OCI-LY1 (cell line): ENCODE data around the gene HEY2.
A peak's percentile ranks its signal among the peaks of the same experiment; 100 is the strongest.

ENCODE experiments used
- H2AFZ ChIP-seq: fragments of 200-600 bp; sonication (generic), shearing (Covaris generic); 2 replicates; pipeline ENCODE4 v1.6.0; 2014; ENCODE audit warnings: antibody characterized with exemption, mild to moderate bottlenecking, low read length
- H3F3A ChIP-seq: fragments of 200-600 bp; sonication (generic), shearing (Covaris generic); 2 replicates; pipeline ENCODE4 v1.6.0; 2014; ENCODE audit warnings: mild to moderate bottlenecking, antibody characterized with exemption, low read length, moderate library complexity; ENCODE audit not compliant: insufficient read depth
- H3K27ac ChIP-seq: fragments of 200-600 bp; sonication (generic); 2 replicates; pipeline ENCODE4 v1.5.1; 2014; ENCODE audit warnings: low read length, mixed run types, mild to moderate bottlenecking, low read depth; ENCODE audit not compliant: poor library complexity, severe bottlenecking
- H3K27me3 ChIP-seq: fragments of 200-600 bp; sonication (generic); 2 replicates; pipeline ENCODE4 v1.6.0; 2014; ENCODE audit warnings: antibody characterized with exemption, mild to moderate bottlenecking, low read length, moderate library complexity; ENCODE audit not compliant: insufficient read depth
- H3K36me3 ChIP-seq: fragments of 200-600 bp; sonication (generic); 2 replicates; pipeline ENCODE4 v1.6.1; 2014; ENCODE audit warnings: mild to moderate bottlenecking, antibody characterized with exemption, low read length, moderate library complexity, mixed read lengths; ENCODE audit not compliant: insufficient read depth
- H3K4me1 ChIP-seq: fragments of 200-600 bp; sonication (generic); 2 replicates; pipeline ENCODE4 v1.5.1; 2014; ENCODE audit warnings: mild to moderate bottlenecking, low read length, moderate library complexity; ENCODE audit not compliant: insufficient read depth, severe bottlenecking
- H3K4me2 ChIP-seq: fragments of 200-600 bp; sonication (generic), shearing (Covaris generic); 2 replicates; pipeline ENCODE4 v1.6.1; 2014; ENCODE audit warnings: low read length
- H3K4me3 ChIP-seq: fragments of 200-600 bp; sonication (generic); 2 replicates; pipeline ENCODE4 v1.5.1; 2014; ENCODE audit warnings: low read length, low read depth, mild to moderate bottlenecking, mixed read lengths; ENCODE audit not compliant: poor library complexity, severe bottlenecking
- H3K79me2 ChIP-seq: fragments of 200-600 bp; shearing (Covaris generic); 2 replicates; pipeline ENCODE4 v1.6.1; 2016; ENCODE audit warnings: mixed run types, low read length, mixed read lengths; ENCODE audit not compliant: insufficient read depth
- H3K9ac ChIP-seq: fragments of 200-600 bp; sonication (generic), shearing (Covaris generic); 2 replicates; pipeline ENCODE4 v1.6.1; 2014; ENCODE audit warnings: mild to moderate bottlenecking, low read length, mixed read lengths
- H3K9me2 ChIP-seq: fragments of 200-600 bp; sonication (generic), shearing (Covaris generic); 2 replicates; pipeline ENCODE4 v1.6.1; 2014; ENCODE audit warnings: low read depth, mild to moderate bottlenecking, low read length, mixed read lengths
- H3K9me3 ChIP-seq: fragments of 200-600 bp; shearing (Covaris generic); 2 replicates; pipeline ENCODE4 v1.6.1; 2014; ENCODE audit warnings: low read length, mixed read lengths
- H4K20me1 ChIP-seq: fragments of 200-600 bp; sonication (generic), shearing (Covaris generic); 2 replicates; pipeline ENCODE4 v1.6.0; 2016; ENCODE audit warnings: mild to moderate bottlenecking, low read length; ENCODE audit not compliant: insufficient read depth
- EZH2 ChIP-seq: fragments of 200-600 bp; sonication (generic), shearing (Covaris generic); IDR thresholded peaks from 2 replicates; pipeline ENCODE4 v1.8.0; 2017; ENCODE audit warnings: borderline replicate concordance, mixed run types, mild to moderate bottlenecking, antibody characterized with exemption, low read length, moderate library complexity, mixed read lengths
- TF ChIP-seq, protein P1 (sequence below): fragments of 200-600 bp; sonication (generic), shearing (Covaris generic); IDR thresholded peaks from 2 replicates; pipeline ENCODE4 v1.5.1; 2017; ENCODE audit warnings: mild to moderate bottlenecking, antibody characterized with exemption, low read length, moderate library complexity, mixed read lengths

HEY2 gene

DNA sequence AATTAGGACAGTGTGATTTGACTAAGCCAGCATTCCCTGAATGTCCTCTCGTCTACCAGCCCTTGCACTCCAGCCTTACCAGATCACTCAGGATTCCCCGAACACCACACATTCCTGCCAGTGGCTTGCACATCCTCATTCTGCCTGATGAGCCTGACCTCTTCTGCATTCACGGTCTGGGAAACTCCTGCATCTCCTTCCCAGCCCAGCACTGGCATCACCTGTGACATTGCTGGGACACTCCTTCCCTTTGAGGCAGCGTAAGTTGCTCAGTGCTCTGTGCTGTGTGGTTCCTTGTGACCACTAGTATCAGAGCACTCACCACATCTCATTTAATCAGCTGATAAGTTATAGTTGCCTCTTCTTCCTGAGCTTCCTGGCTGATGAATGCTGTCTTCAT is 58.6 kb downstream of the HEY2 start:
- H3K9ac ChIP-seq = no peak overlapping the region
- H3K27me3 ChIP-seq = no peaks in the 10 kb centered on the region
- no peaks in the 10 kb centered on the region for H3K9me2 ChIP-seq
- no peaks in the 10 kb centered on the region for H3K9me3 ChIP-seq
- H3K4me3 ChIP-seq = no peak overlapping the region
- peaks cover 88% of the 10 kb centered on the region for H3K4me1 ChIP-seq
- TF ChIP-seq EZH2 = no peak
- TF ChIP-seq, protein P1, sequence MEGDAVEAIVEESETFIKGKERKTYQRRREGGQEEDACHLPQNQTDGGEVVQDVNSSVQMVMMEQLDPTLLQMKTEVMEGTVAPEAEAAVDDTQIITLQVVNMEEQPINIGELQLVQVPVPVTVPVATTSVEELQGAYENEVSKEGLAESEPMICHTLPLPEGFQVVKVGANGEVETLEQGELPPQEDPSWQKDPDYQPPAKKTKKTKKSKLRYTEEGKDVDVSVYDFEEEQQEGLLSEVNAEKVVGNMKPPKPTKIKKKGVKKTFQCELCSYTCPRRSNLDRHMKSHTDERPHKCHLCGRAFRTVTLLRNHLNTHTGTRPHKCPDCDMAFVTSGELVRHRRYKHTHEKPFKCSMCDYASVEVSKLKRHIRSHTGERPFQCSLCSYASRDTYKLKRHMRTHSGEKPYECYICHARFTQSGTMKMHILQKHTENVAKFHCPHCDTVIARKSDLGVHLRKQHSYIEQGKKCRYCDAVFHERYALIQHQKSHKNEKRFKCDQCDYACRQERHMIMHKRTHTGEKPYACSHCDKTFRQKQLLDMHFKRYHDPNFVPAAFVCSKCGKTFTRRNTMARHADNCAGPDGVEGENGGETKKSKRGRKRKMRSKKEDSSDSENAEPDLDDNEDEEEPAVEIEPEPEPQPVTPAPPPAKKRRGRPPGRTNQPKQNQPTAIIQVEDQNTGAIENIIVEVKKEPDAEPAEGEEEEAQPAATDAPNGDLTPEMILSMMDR = no peak
- H4K20me1 ChIP-seq = no peaks in the 10 kb centered on the region
- peak overlapping the region; percentile 74 for H3K27ac ChIP-seq
- peak overlapping the region; percentile 56; the same call in 1 of the 2 replicates for H3K4me2 ChIP-seq
- H2AFZ ChIP-seq = no peak overlapping the region
- H3K36me3 ChIP-seq = peaks cover 4% of the 10 kb centered on the region; the same call in 1 of the 2 replicates
- H3F3A ChIP-seq = no peaks in the 10 kb centered on the region
- peaks cover 52% of the 10 kb centered on the region for H3K79me2 ChIP-seq

DNA sequence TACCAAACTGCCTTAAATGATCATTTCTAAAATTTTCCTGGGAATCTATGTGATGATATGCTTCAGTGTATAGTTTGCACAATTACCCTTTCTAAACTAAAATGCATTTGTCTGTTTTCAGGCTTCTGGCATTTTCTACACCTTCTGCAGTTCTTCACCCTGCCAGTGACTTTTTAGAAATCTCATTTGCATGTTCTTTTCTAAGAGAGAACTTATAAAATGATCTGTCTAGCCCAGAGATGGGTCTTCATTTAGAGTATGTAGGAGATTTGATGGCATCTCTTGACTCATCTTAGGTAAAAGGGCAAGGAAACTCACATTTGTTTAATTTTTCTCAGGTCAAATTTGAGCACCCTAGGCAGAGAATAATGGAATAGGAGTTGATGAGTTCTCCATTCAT is 59.2 kb downstream of the HEY2 start:
- Histone ChIP-seq H3K9me3 (no peaks in the 10 kb centered on the region), H3K9ac (no peak overlapping the region; the same call in 1 of the 2 replicates), H3K27me3 (no peaks in the 10 kb centered on the region), H3K9me2 (no peaks in the 10 kb centered on the region), H3K4me3 (peak overlapping the region; percentile 17), H2AFZ (no peak overlapping the region), H3K4me2 (peak overlapping the region; percentile 56), H3K4me1 (peaks cover 87% of the 10 kb centered on the region), H4K20me1 (no peaks in the 10 kb centered on the region), H3F3A (no peaks in the 10 kb centered on the region), H3K79me2 (peaks cover 46% of the 10 kb centered on the region), H3K27ac (peak overlapping the region; percentile 74), H3K36me3 (peaks cover 4% of the 10 kb centered on the region; the same call in 1 of the 2 replicates)
- no peak for TF ChIP-seq EZH2
- TF ChIP-seq, protein P1 = no peak

DNA sequence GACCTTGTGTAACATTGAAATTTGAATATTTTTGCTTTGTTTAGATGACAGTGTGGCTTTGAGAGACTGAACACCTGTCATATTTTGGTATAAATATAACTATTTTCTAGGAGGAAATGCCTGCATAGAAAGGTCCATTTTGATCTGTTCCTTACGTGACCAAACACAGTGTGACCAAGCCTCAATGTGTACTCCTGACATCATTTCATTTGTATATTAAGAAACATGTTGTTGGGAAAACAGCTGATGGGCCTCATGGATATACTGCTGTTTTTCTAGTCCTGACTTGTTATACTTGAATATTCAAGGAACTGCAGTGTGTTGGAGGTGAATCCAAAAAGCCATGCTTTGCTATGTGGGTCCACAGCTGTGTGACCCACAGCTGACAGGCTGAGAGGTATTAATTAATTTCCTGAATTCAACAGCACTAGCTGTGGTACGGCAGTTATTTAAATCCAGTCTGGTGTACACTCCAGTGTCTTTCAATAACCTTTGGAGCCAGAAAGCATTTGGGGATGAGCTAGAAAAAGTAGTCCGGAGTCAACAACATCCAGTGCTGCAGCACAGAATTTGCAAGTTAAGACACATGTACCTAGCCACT is 60.2 kb downstream of the HEY2 start:
- Histone ChIP-seq H2AFZ (no peak overlapping the region), H3K27me3 (no peaks in the 10 kb centered on the region), H3K9me2 (no peaks in the 10 kb centered on the region), H3K79me2 (peaks cover 46% of the 10 kb centered on the region), H3K36me3 (peaks cover 4% of the 10 kb centered on the region; the same call in 1 of the 2 replicates), H3K9me3 (no peaks in the 10 kb centered on the region), H3K4me3 (peak overlapping the region; percentile 17), H3K27ac (peak overlapping the region; percentile 74), H3K4me2 (peak overlapping the region; percentile 56), H3K4me1 (peaks cover 89% of the 10 kb centered on the region), H3K9ac (no peak overlapping the region; the same call in 1 of the 2 replicates), H4K20me1 (no peaks in the 10 kb centered on the region), H3F3A (no peaks in the 10 kb centered on the region)
- no peak for TF ChIP-seq EZH2
- TF ChIP-seq, protein P1 = no peak
